ENCODE results near the gene UPK3A. TPM values are rescaled to one million over a fixed set of nuclear protein-coding genes. Genes with fewer than 3 reads are reported as not detected.

Gene UPK3A
- total RNA-seq, 1 donor from 2014 or later, result not detected

DNA sequence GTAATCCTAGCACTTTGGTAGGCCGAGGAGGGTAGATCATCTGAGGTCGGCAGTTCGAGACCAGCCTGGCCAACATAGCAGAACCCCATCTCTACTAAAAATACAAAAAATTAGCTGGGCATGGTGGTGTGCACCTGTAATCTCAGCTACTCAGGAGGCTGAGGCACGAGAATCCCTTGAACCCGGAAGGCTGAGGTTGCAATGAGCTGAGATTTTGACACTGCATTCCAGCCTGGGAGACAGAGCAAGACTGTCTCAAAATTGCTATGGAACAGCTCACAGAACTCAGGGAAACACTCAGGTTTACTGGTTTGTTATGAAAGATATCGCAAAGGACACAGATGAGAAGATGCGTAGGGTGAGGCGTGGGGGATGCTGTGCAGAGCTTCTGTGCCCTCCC is 27.7 kb downstream of the UPK3A start:
- H3K27ac Mint-ChIP-seq (ENCODE audit: unreplicated experiment), result no peak overlapping the region
- H3K4me3 Mint-ChIP-seq, result peak overlapping the region; percentile 65

DNA sequence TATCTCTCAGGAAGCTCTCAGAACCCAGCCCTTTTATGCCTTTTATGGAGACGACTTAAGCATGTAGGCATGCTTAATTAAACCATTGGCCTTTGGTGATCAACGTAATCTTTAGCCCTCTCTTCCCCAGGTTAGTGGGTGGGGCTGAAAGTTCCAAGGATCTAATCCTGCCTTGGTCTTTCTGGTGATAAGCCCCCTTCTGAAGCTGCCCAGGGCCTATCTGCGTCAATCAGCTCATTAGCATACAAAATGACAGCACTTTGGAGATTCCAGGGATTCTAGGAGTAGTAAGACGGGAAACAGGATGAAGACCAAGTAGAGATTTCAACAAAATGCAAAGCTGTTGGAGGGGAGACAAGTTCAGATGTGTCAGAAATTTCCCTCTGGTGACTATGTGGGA is 28.1 kb downstream of the UPK3A start:
- no peaks in the 10 kb centered on the region for H3K36me3 Mint-ChIP-seq (ENCODE audit: low read depth)
- peaks cover 34% of the 10 kb centered on the region for H3K4me1 Mint-ChIP-seq
- H3K9me3 Mint-ChIP-seq, result no peaks in the 10 kb centered on the region
- TF ChIP-seq, protein P1, sequence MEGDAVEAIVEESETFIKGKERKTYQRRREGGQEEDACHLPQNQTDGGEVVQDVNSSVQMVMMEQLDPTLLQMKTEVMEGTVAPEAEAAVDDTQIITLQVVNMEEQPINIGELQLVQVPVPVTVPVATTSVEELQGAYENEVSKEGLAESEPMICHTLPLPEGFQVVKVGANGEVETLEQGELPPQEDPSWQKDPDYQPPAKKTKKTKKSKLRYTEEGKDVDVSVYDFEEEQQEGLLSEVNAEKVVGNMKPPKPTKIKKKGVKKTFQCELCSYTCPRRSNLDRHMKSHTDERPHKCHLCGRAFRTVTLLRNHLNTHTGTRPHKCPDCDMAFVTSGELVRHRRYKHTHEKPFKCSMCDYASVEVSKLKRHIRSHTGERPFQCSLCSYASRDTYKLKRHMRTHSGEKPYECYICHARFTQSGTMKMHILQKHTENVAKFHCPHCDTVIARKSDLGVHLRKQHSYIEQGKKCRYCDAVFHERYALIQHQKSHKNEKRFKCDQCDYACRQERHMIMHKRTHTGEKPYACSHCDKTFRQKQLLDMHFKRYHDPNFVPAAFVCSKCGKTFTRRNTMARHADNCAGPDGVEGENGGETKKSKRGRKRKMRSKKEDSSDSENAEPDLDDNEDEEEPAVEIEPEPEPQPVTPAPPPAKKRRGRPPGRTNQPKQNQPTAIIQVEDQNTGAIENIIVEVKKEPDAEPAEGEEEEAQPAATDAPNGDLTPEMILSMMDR (conservative IDR thresholded peaks at IDR 0.05), result no peak
- no peak for DNase-seq (ENCODE audit: low read depth, low spot score)
- H3K4me3 Mint-ChIP-seq, result peak overlapping the region; percentile 65
- H3K27me3 Mint-ChIP-seq (ENCODE audit: low read depth), result peaks cover 6% of the 10 kb centered on the region
- no peak overlapping the region for H3K27ac Mint-ChIP-seq (ENCODE audit: unreplicated experiment)

More for the DNA sequence above, 27.7 kb downstream of the UPK3A start:
- DNase-seq (ENCODE audit: low read depth, low spot score), result no peak
- peaks cover 6% of the 10 kb centered on the region for H3K27me3 Mint-ChIP-seq (ENCODE audit: low read depth)
- TF ChIP-seq, protein P1 (conservative IDR thresholded peaks at IDR 0.05), result no peak
- no peaks in the 10 kb centered on the region for H3K9me3 Mint-ChIP-seq
- H3K4me1 Mint-ChIP-seq, result peaks cover 34% of the 10 kb centered on the region
- no peaks in the 10 kb centered on the region for H3K36me3 Mint-ChIP-seq (ENCODE audit: low read depth)

DNA sequence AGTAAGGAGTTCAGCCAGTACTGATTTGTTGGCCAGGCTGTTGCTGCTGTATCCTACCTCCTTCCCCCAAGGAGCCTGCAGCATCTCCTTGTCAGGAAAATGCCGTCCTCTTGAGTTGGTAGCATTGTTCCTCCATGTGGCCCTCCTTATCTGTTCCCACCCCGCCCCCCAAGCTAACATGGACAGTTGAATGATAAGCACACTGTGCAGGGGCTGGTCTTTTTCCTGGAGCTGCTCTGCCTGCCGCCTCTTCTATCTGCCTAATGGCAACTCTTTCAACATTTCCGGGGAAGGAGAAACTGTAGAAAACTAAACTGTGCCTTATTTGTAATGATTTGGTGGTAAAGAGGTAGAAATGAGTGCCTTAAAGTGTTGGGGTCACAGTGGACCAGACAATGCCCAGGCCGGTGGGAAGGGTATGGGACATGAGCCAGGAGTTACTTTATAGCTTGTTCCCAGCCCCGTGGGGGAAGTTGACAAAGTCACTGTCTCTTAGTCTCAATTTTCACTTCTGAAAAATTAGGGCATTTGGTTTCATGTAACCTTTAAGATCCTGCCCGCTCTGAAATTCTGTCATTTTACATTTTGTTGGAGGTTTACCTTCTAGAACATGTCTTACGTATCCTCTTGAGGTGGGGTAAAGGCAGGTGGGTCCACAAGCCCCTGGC is 29.4 kb downstream of the UPK3A start:
- TF ChIP-seq, protein P1 (conservative IDR thresholded peaks at IDR 0.05), result no peak
- H3K36me3 Mint-ChIP-seq (ENCODE audit: low read depth), result no peaks in the 10 kb centered on the region
- peaks cover 6% of the 10 kb centered on the region for H3K27me3 Mint-ChIP-seq (ENCODE audit: low read depth)
- peaks cover 39% of the 10 kb centered on the region for H3K4me1 Mint-ChIP-seq
- H3K9me3 Mint-ChIP-seq, result no peaks in the 10 kb centered on the region
- DNase-seq (ENCODE audit: low read depth, low spot score), result no peak
- peak overlapping the region; percentile 59 for H3K4me3 Mint-ChIP-seq
- no peak overlapping the region for H3K27ac Mint-ChIP-seq (ENCODE audit: unreplicated experiment)

DNA sequence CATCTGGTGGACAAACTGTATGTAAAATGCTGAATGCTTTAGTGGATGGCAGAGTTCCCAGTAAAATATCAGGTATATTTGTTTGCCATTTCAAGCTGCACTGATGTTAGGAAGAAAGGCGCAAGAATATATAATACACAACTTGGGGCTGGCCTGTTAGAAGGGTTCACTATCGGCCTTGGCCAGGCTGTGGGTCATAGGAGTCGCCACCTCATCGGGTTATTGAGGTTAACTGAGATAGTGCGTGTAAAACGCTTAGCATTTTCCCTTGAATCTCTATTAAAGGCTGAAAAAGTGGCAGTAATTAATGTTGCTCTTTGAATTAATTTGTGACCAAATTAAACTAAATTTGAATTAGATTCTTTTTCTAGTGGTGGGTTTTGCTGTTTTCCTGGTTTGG is 30.0 kb downstream of the UPK3A start:
- TF ChIP-seq, protein P1 (conservative IDR thresholded peaks at IDR 0.05), result no peak
- H3K27ac Mint-ChIP-seq (ENCODE audit: unreplicated experiment), result no peak overlapping the region
- H3K9me3 Mint-ChIP-seq, result no peaks in the 10 kb centered on the region
- peaks cover 6% of the 10 kb centered on the region for H3K27me3 Mint-ChIP-seq (ENCODE audit: low read depth)
- no peaks in the 10 kb centered on the region for H3K36me3 Mint-ChIP-seq (ENCODE audit: low read depth)
- peak overlapping the region; percentile 59 for H3K4me3 Mint-ChIP-seq
- no peak for DNase-seq (ENCODE audit: low read depth, low spot score)
- peaks cover 41% of the 10 kb centered on the region for H3K4me1 Mint-ChIP-seq

DNA sequence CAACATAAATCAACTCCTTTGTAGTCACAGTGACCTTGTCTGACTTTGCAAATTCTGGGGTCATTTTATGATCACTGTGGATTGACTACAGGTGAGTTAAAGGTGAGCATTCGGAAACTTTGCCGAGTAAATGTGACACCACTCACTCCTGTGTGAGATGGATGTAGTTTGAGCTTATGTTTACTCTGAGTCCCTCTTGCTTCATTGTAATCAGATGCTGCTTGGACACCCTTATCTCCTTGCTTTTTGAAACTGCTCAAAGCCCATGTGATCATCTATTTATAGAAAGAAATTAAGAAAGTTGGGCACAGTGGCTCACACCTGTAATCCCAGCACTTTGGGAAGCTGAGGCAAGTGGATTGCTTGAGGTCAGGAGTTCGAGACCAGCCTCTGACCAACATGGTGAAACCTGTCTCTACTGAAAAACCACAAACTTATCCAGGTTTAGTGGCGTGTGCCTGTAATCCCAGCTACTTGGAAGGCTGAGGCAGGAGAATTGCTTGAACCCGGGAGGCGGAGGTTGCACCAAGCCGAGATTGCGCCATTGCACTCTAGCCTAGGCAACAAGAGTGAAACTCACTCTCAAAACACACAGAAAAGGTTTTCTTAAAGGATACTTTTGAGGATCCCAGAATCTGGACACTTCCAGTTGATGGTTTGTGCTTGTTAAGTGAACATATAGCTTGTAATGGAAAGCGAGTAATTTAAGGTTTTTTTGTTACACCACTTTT is 32.2 kb downstream of the UPK3A start:
- Mint-ChIP-seq H3K36me3 (ENCODE audit: low read depth) (no peaks in the 10 kb centered on the region), H3K4me3 (no peak overlapping the region), H3K4me1 (peaks cover 30% of the 10 kb centered on the region), H3K9me3 (no peaks in the 10 kb centered on the region), H3K27ac (ENCODE audit: unreplicated experiment) (no peak overlapping the region), H3K27me3 (ENCODE audit: low read depth) (no peaks in the 10 kb centered on the region)
- DNase-seq (ENCODE audit: low read depth, low spot score), result no peak
- TF ChIP-seq, protein P1 (conservative IDR thresholded peaks at IDR 0.05), result no peak

Measured in neural crest cell (in vitro differentiated cells).